SK-N-SH (cell line): Measurements from ENCODE around the gene ITGA6. TPM values are rescaled to one million over a fixed set of nuclear protein-coding genes. Genes with fewer than 3 reads are reported as not detected.

Source experiments
- CTCF ChIA-PET: fragments of 300-600, 350-600 bp; formaldehyde crosslinking; extraction: SDS; loops from one replicate; lab custom pipeline; 2021; lab: Yijun Ruan, JAX
- POLR2A ChIA-PET: fragments of 350-600 bp; sonication (Branson Sonifier 250); formaldehyde crosslinking; extraction: SDS; loops from one replicate; lab custom pipeline; 2020; ENCODE audit warnings: antibody characterized with exemption, inconsistent platforms; lab: Yijun Ruan, JAX
- DNase-seq: peaks from one replicate; pipeline ENCODE4 v3.0.0; 2012
- H2AFZ ChIP-seq: fragments of 200-600 bp; sonication (generic); 2 replicates; pipeline ENCODE4 v1.8.1; 2016; ENCODE audit warnings: antibody characterized with exemption, mild to moderate bottlenecking, low read depth
- H3F3A ChIP-seq: fragments of 200-600 bp; sonication (generic); replicated peaks from 2 replicates; pipeline ENCODE3; 2016; ENCODE audit warnings: antibody characterized with exemption, mild to moderate bottlenecking; ENCODE audit not compliant: insufficient read depth
- H3K27ac ChIP-seq, 2 experiments: fragments of 200-500 bp in 1 of 2; fragments of 200-600 bp in 1 of 2; sonication (Bioruptor generic) in 1 of 2; sonication (generic), shearing (Covaris generic) in 1 of 2; 2 replicates each; pipeline versions ENCODE4 v1.5.1 to v1.6.1; 2014 to 2016; ENCODE audit warnings: low read depth in 2 of 2, inconsistent platforms in 1 of 2, low read length in 1 of 2, mild to moderate bottlenecking in 1 of 2, mixed read lengths in 1 of 2
- H3K27me3 ChIP-seq: fragments of 200-600 bp; sonication (generic), shearing (Covaris generic); 2 replicates; pipeline ENCODE4 v1.6.1; 2016; ENCODE audit warnings: mixed run types; ENCODE audit not compliant: insufficient read depth
- H3K36me3 ChIP-seq, 2 experiments: fragments of 200-500 bp in 1 of 2; fragments of 200-600 bp in 1 of 2; sonication (Bioruptor generic) in 1 of 2; sonication (generic) in 1 of 2; replicated peaks in 1 of 2; 2 replicates each; pipeline versions ENCODE3 to v1.5.1; 2014 to 2016; ENCODE audit warnings: low read length in 1 of 2, mild to moderate bottlenecking in 1 of 2; ENCODE audit not compliant: insufficient read depth in 2 of 2, control insufficient read depth in 1 of 2
- H3K4me1 ChIP-seq, 2 experiments: fragments of 200-500 bp in 1 of 2; fragments of 200-600 bp in 1 of 2; sonication (Bioruptor generic) in 1 of 2; sonication (generic), shearing (Covaris generic) in 1 of 2; 2 replicates each; pipeline versions ENCODE4 v1.5.1 to v1.6.1; 2014 to 2016; ENCODE audit warnings: low read depth in 1 of 2, low read length in 1 of 2, mixed run types in 1 of 2; ENCODE audit not compliant: insufficient read depth in 2 of 2, control insufficient read depth in 1 of 2
- H3K4me2 ChIP-seq: fragments of 200-600 bp; sonication (generic), shearing (Covaris generic); 2 replicates; pipeline ENCODE4 v1.6.1; 2017; ENCODE audit warnings: mixed run types
- H3K4me3 ChIP-seq, 2 experiments: fragments of 200-500 bp in 1 of 2; fragments of 200-600 bp in 1 of 2; sonication (Bioruptor generic) in 1 of 2; sonication (generic), shearing (Covaris generic) in 1 of 2; 2 replicates each; pipeline versions ENCODE4 v1.5.1 to v1.8.1; 2014 to 2016; ENCODE audit warnings: low read depth in 2 of 2, inconsistent platforms in 1 of 2, low read length in 1 of 2, mild to moderate bottlenecking in 1 of 2, mixed read lengths in 1 of 2, moderate library complexity in 1 of 2
- H3K79me2 ChIP-seq: fragments of 200-600 bp; sonication (generic); 2 replicates; pipeline ENCODE4 v1.8.1; 2017; ENCODE audit warnings: mild to moderate bottlenecking; ENCODE audit not compliant: insufficient read depth
- H3K9ac ChIP-seq: fragments of 200-600 bp; sonication (generic); 2 replicates; pipeline ENCODE4 v1.6.1; 2017; ENCODE audit warnings: mixed run types
- H3K9me2 ChIP-seq: fragments of 200-600 bp; sonication (generic); 2 replicates; pipeline ENCODE4 v1.6.1; 2017; ENCODE audit warnings: mixed run types
- H3K9me3 ChIP-seq: fragments of 200-600 bp; sonication (generic); 2 replicates; pipeline ENCODE4 v1.6.1; 2017; ENCODE audit warnings: mixed run types, mild to moderate bottlenecking, moderate library complexity
- H4K20me1 ChIP-seq: fragments of 200-600 bp; sonication (generic); 2 replicates; pipeline ENCODE4 v1.6.1; 2017; ENCODE audit warnings: mild to moderate bottlenecking, mixed run types; ENCODE audit not compliant: insufficient read depth
- CHD2 ChIP-seq: fragments of 150-350 bp; IDR thresholded peaks from 2 replicates; pipeline ENCODE4 v1.6.1; 2018; ENCODE audit warnings: low read length; ENCODE audit not compliant: partially characterized antibody
- EP300 ChIP-seq, 2 experiments: IDR thresholded peaks; 2 replicates each; pipeline versions ENCODE4 v1.4.0 to v1.6.1; 2012; ENCODE audit warnings: borderline replicate concordance in 1 of 2, low read depth in 1 of 2, low read length in 1 of 2
- EZH2phosphoT487 ChIP-seq: fragments of 200-600 bp; sonication (generic); IDR thresholded peaks from 2 replicates; pipeline ENCODE4 v1.6.1; 2017; ENCODE audit warnings: low read depth, mixed run types, mild to moderate bottlenecking, antibody characterized with exemption, moderate library complexity, borderline replicate concordance
- FOSL2 ChIP-seq: IDR thresholded peaks from 2 replicates; pipeline ENCODE4 v1.4.0; 2012; ENCODE audit warnings: low read depth, mild to moderate bottlenecking, moderate library complexity, borderline replicate concordance
- FOXJ3 ChIP-seq: sonication (generic); formaldehyde crosslinking; IDR thresholded peaks from 2 replicates; pipeline ENCODE4 v1.5.1; 2020; ENCODE audit warnings: mild to moderate bottlenecking, missing genetic modification reagents
- FOXM1 ChIP-seq: IDR thresholded peaks from 2 replicates; pipeline ENCODE4 v1.4.0; 2012; ENCODE audit warnings: low read depth, mild to moderate bottlenecking
- JUND ChIP-seq: IDR thresholded peaks from 2 replicates; pipeline ENCODE4 v1.4.0; 2012
- MAX ChIP-seq: IDR thresholded peaks from 2 replicates; pipeline ENCODE4 v1.4.0; 2012; ENCODE audit warnings: low read depth
- MEF2A ChIP-seq: IDR thresholded peaks from 2 replicates; pipeline ENCODE4 v1.4.0; 2012; ENCODE audit warnings: low read depth, borderline replicate concordance
- NFIC ChIP-seq: IDR thresholded peaks from 2 replicates; pipeline ENCODE4 v1.4.0; 2012; ENCODE audit warnings: borderline replicate concordance
- NRF1 ChIP-seq: IDR thresholded peaks from 2 replicates; pipeline ENCODE4 v1.6.1; 2012; ENCODE audit warnings: low read depth, mild to moderate bottlenecking, low read length
- PBX3 ChIP-seq: IDR thresholded peaks from 2 replicates; pipeline ENCODE4; 2012
- POLR2AphosphoS5 ChIP-seq: IDR thresholded peaks from 2 replicates; pipeline ENCODE4 v1.6.1; 2012; ENCODE audit warnings: low read depth, low read length
- RAD21 ChIP-seq: IDR thresholded peaks from 2 replicates; pipeline ENCODE4 v1.6.1; 2012; ENCODE audit warnings: mild to moderate bottlenecking, low read length
- RCOR1 ChIP-seq: fragments of 150-350 bp; IDR thresholded peaks from 2 replicates; pipeline ENCODE4 v1.6.1; 2017; ENCODE audit warnings: antibody characterized with exemption, low read length
- RFX5 ChIP-seq: IDR thresholded peaks from 2 replicates; pipeline ENCODE4 v1.6.1; 2012; ENCODE audit warnings: mild to moderate bottlenecking, improper control_type of control experiment, low read length
- RXRA ChIP-seq: IDR thresholded peaks from 2 replicates; pipeline ENCODE4 v1.4.0; 2012; ENCODE audit warnings: low read depth, mild to moderate bottlenecking, borderline replicate concordance
- SIN3A ChIP-seq: IDR thresholded peaks from 2 replicates; pipeline ENCODE4 v1.6.1; 2012; ENCODE audit warnings: low read depth, mild to moderate bottlenecking, low read length, moderate library complexity, borderline replicate concordance
- TAF1 ChIP-seq: IDR thresholded peaks from 2 replicates; pipeline ENCODE4 v1.6.1; 2012; ENCODE audit warnings: low read depth, mild to moderate bottlenecking, low read length, moderate library complexity, borderline replicate concordance
- TCF12 ChIP-seq: IDR thresholded peaks from 2 replicates; pipeline ENCODE4 v1.4.0; 2012
- TEAD4 ChIP-seq: IDR thresholded peaks from 2 replicates; pipeline ENCODE4 v1.4.0; 2012; ENCODE audit warnings: mild to moderate bottlenecking, borderline replicate concordance; ENCODE audit not compliant: insufficient read depth
- USF1 ChIP-seq: IDR thresholded peaks from 2 replicates; pipeline ENCODE4 v1.4.0; 2012; ENCODE audit warnings: low read depth, borderline replicate concordance
- USF2 ChIP-seq: fragments of 150-350 bp; IDR thresholded peaks from 2 replicates; pipeline ENCODE4 v1.6.1; 2017; ENCODE audit warnings: antibody characterized with exemption, low read length, low read depth, borderline replicate concordance
- WGBS: methylation state at CpG from one replicate; pipeline ENCODE4 v1.1.6; 2017; ENCODE audit warnings: low lambda C conversion rate; 5-methylcytosine and 5-hydroxymethylcytosine counted together
- polyA plus RNA-seq, 3 experiments: library from polyadenylated mRNA; depleted of rRNA; stranded (reverse); fragments of >200 nt; gene quantifications; 2 replicates each; pipeline ENCODE4 v1.2.3, GENCODE V29; 2012
- TF ChIP-seq, protein P1 (sequence below): IDR thresholded peaks from 2 replicates; pipeline ENCODE4 v1.6.1; 2012; ENCODE audit warnings: mild to moderate bottlenecking, low read depth, low read length, moderate library complexity
- TF ChIP-seq, protein P2 (sequence below): IDR thresholded peaks from 2 replicates; pipeline ENCODE4 v1.4.0; 2012; ENCODE audit warnings: low read depth, borderline replicate concordance

The ITGA6 gene
- polyA plus RNA-seq, 1 of the 3 experiments (the other 2 are of a cell fraction), result 26.0 TPM

- H3K9ac ChIP-seq, result no peak overlapping the region
- H2AFZ ChIP-seq, result no peak overlapping the region
- TF ChIP-seq NRF1, result no peak
- peak; percentile 68; the same call in 1 of the 2 replicates for TF ChIP-seq SIN3A
- peak; percentile 79 for TF ChIP-seq JUND
- TF ChIP-seq, protein P1, sequence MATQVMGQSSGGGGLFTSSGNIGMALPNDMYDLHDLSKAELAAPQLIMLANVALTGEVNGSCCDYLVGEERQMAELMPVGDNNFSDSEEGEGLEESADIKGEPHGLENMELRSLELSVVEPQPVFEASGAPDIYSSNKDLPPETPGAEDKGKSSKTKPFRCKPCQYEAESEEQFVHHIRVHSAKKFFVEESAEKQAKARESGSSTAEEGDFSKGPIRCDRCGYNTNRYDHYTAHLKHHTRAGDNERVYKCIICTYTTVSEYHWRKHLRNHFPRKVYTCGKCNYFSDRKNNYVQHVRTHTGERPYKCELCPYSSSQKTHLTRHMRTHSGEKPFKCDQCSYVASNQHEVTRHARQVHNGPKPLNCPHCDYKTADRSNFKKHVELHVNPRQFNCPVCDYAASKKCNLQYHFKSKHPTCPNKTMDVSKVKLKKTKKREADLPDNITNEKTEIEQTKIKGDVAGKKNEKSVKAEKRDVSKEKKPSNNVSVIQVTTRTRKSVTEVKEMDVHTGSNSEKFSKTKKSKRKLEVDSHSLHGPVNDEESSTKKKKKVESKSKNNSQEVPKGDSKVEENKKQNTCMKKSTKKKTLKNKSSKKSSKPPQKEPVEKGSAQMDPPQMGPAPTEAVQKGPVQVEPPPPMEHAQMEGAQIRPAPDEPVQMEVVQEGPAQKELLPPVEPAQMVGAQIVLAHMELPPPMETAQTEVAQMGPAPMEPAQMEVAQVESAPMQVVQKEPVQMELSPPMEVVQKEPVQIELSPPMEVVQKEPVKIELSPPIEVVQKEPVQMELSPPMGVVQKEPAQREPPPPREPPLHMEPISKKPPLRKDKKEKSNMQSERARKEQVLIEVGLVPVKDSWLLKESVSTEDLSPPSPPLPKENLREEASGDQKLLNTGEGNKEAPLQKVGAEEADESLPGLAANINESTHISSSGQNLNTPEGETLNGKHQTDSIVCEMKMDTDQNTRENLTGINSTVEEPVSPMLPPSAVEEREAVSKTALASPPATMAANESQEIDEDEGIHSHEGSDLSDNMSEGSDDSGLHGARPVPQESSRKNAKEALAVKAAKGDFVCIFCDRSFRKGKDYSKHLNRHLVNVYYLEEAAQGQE, result 0 out of 2 replicates have a peak, but pooled peaks have one; percentile 50
- TF ChIP-seq EP300 (IDR thresholded peaks at IDR 0.05; ENCODE audit: borderline replicate concordance in 1 of 2, low read depth in 1 of 2, low read length in 1 of 2), result peak in 1 of 2 experiments; percentile 81; a peak in 2 of 4 replicates
- TF ChIP-seq USF2, result no peak
- no peak for TF ChIP-seq RAD21
- TF ChIP-seq RCOR1, result no peak
- peak; percentile 77 for TF ChIP-seq FOSL2
- TF ChIP-seq POLR2AphosphoS5, result 0 out of 2 replicates have a peak, but pooled peaks have one; percentile 27
- TF ChIP-seq, protein P2, sequence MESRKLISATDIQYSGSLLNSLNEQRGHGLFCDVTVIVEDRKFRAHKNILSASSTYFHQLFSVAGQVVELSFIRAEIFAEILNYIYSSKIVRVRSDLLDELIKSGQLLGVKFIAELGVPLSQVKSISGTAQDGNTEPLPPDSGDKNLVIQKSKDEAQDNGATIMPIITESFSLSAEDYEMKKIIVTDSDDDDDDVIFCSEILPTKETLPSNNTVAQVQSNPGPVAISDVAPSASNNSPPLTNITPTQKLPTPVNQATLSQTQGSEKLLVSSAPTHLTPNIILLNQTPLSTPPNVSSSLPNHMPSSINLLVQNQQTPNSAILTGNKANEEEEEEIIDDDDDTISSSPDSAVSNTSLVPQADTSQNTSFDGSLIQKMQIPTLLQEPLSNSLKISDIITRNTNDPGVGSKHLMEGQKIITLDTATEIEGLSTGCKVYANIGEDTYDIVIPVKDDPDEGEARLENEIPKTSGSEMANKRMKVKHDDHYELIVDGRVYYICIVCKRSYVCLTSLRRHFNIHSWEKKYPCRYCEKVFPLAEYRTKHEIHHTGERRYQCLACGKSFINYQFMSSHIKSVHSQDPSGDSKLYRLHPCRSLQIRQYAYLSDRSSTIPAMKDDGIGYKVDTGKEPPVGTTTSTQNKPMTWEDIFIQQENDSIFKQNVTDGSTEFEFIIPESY, result no peak
- no peak for TF ChIP-seq RFX5
- TF ChIP-seq NFIC, result peak; percentile 96
- peak; percentile 86 for TF ChIP-seq TCF12
- TF ChIP-seq TEAD4, result peak; percentile 89; the same call in 1 of the 2 replicates
- TF ChIP-seq FOXM1, result peak; percentile 41; the same call in 1 of the 2 replicates
- TF ChIP-seq CHD2, result no peak
- TF ChIP-seq MEF2A, result 0 out of 2 replicates have a peak, but pooled peaks have one; percentile 7
- TF ChIP-seq PBX3, result peak; percentile 80
- TF ChIP-seq MAX, result 0 out of 2 replicates have a peak, but pooled peaks have one; percentile 54
- TF ChIP-seq TAF1, result no peak
- no peak for TF ChIP-seq EZH2phosphoT487
- no peak for TF ChIP-seq USF1
- peak; percentile 43; the same call in 1 of the 2 replicates for TF ChIP-seq RXRA
- no peak for TF ChIP-seq FOXJ3
- peak overlapping the region; percentile 34; the same call in 1 of the 2 replicates for H3K4me2 ChIP-seq
- H3K79me2 ChIP-seq, result no peaks in the 10 kb centered on the region
- CTCF ChIA-PET, result interaction anchor here (0.7 to 1.3 kb wide), 2 partner anchors 20 to 23 kb away, joined by 3 to 4 read pairs; partner anchors contain the start of gene ITGA6
- no peak for DNase-seq
- no peaks in the 10 kb centered on the region for H3K9me2 ChIP-seq
- no peaks in the 10 kb centered on the region for H3K36me3 ChIP-seq
- POLR2A ChIA-PET, result no interaction called here
- peak overlapping the region in 1 of 2 experiments; percentile 48; a peak in 2 of 4 replicates for H3K27ac ChIP-seq
- H3K4me1 ChIP-seq, result peaks cover 3 to 4% of the 10 kb centered on the region in 2 experiments; a peak in 2 of 4 replicates
- H4K20me1 ChIP-seq, result no peaks in the 10 kb centered on the region
- H3F3A ChIP-seq, result peaks cover 19% of the 10 kb centered on the region
- WGBS, result 6% methylated on average over 1 of the region's 1 CpG
- no peaks in the 10 kb centered on the region for H3K9me3 ChIP-seq
- H3K4me3 ChIP-seq, result no peak overlapping the region
- H3K27me3 ChIP-seq, result no peaks in the 10 kb centered on the region
These were observed 22.6 kb upstream of the ITGA6 start for GRCh38 chr2:172404824-172405223.
